ENCODE data around the gene CTBS. TPM values are rescaled to one million over a fixed set of nuclear protein-coding genes. Genes with fewer than 3 reads are reported as not detected.
"Not testable (repeated sequence)": the region's sequence is repeated elsewhere in the genome, so short reads cannot be mapped to it uniquely, and the experiment has no call there.

The CTBS gene
- total RNA-seq, 4 donors from 2014 or later, result 6.9 to 17.0 (median 12.2) TPM

- Histone ChIP-seq H3K27ac (no peak overlapping the region), H3K36me3 (no peaks in the 10 kb centered on the region), H3K27me3 (no peaks in the 10 kb centered on the region), H3K4me1 (peaks cover 0 to 13% (median 2%) of the 10 kb centered on the region in 3 donors), H3K9me3 (peaks cover 0 to 9% (median 0%) of the 10 kb centered on the region in 3 donors), H3K4me3 (no peak overlapping the region)
- 93 to 98% methylated on average over 4 of the region's 4 CpGs for WGBS, 2 donors (ENCODE audit: low coverage in 1 of 2)
- TF ChIP-seq CTCF (IDR thresholded peaks at IDR 0.05) (no peak), POLR2A (IDR thresholded peaks at IDR 0.05) (no peak), POLR2AphosphoS5 (IDR thresholded peaks at IDR 0.05) (no peak), EP300 (IDR thresholded peaks at IDR 0.05) (no peak)
- no peak for ATAC-seq
Measured at GRCh38 chr1:84509029-84509428, 65.2 kb downstream of the CTBS start.

DNA sequence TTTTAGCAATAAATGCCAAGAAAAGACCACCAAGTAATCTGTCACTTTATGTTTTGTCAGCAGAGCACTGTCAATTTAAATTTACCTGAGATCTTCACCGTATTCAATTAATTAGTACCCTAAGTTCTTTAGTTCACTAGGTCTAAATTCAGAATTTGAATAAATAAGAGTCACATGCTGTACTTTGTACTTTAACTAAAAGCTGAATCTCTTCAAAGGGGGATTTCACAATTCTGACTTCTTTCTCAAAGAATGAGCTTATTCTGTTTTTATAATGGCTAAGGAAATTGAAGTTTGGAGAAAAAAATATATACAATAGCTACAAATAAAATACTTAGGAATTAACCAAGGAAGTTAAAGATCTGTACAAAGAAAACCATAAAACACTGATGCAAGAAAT lies 65.7 kb downstream of the CTBS start:
- H3K27ac ChIP-seq, result no peak overlapping the region

GRCh38 chr1:84507887-84508286 lies 66.4 kb downstream of the CTBS start:
- not testable (repeated sequence) for H3K4me3 ChIP-seq, ATAC-seq, H3K27me3 ChIP-seq, H3K27ac ChIP-seq, H3K36me3 ChIP-seq, H3K9me3 ChIP-seq
- peaks cover 7 to 24% (median 14%) of the 10 kb centered on the region in 3 donors for H3K4me1 ChIP-seq
- WGBS, 2 donors (ENCODE audit: low coverage in 1 of 2), result 86 to 93% methylated on average over 1 to 11 of the region's 14 CpGs

More for the DNA sequence above, 65.7 kb downstream of the CTBS start:
- H3K9me3 ChIP-seq, result peaks cover 0 to 9% (median 0%) of the 10 kb centered on the region in 3 donors
- 100% methylated on average over 1 of the region's 1 CpG for WGBS, 2 donors (ENCODE audit: low coverage in 1 of 2)
- H3K4me1 ChIP-seq, result peaks cover under 1 to 18% (median 8%) of the 10 kb centered on the region in 3 donors
- ATAC-seq, result no peak
- no peaks in the 10 kb centered on the region for H3K27me3 ChIP-seq
- no peak overlapping the region for H3K4me3 ChIP-seq
- no peak for TF ChIP-seq POLR2AphosphoS5 (IDR thresholded peaks at IDR 0.05)
- H3K36me3 ChIP-seq, result no peaks in the 10 kb centered on the region

DNA sequence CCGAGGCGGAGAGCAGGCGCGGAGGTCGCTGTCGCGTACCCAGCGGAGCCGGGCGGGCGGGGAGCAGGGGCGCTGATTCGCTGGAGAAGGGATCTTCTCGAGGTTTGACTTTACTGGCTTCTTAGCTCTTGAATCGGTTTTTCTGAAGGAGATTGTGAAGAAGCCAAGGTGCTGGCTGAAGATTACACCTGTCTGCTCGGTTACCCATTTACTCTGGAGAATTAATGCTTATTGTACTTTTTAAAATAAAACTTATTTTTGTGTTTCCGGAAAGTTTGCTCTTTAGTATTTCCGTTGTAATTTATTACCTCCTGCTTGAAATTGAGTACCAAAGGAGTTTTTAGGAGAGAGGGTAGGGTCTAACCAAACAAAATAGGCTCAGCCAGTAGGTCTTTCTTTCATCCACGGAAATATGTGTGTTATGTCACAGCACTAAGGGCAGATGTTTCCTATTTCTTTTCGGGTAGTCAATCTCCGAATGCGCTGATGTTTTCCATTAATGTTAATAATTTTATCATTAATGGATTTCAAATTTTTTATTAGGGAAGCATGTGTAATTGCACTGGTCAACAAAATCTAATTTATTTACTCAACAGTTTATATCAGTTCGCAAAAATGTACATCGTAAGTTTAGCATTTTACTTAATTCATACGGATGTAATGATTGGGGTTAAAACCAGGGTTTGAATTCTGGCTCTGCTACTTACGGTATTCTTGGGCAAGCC lies 67.3 kb downstream of the CTBS start:
- TF ChIP-seq CTCF (IDR thresholded peaks at IDR 0.05) (no peak), EP300 (IDR thresholded peaks at IDR 0.05) (no peak), POLR2AphosphoS5 (IDR thresholded peaks at IDR 0.05) (no peak), POLR2A (IDR thresholded peaks at IDR 0.05) (no peak)
- 17 to 30% methylated on average over 14 to 24 of the region's 26 CpGs for WGBS, 2 donors (ENCODE audit: low coverage in 1 of 2)
- H3K36me3 ChIP-seq, result no peaks in the 10 kb centered on the region

DNA sequence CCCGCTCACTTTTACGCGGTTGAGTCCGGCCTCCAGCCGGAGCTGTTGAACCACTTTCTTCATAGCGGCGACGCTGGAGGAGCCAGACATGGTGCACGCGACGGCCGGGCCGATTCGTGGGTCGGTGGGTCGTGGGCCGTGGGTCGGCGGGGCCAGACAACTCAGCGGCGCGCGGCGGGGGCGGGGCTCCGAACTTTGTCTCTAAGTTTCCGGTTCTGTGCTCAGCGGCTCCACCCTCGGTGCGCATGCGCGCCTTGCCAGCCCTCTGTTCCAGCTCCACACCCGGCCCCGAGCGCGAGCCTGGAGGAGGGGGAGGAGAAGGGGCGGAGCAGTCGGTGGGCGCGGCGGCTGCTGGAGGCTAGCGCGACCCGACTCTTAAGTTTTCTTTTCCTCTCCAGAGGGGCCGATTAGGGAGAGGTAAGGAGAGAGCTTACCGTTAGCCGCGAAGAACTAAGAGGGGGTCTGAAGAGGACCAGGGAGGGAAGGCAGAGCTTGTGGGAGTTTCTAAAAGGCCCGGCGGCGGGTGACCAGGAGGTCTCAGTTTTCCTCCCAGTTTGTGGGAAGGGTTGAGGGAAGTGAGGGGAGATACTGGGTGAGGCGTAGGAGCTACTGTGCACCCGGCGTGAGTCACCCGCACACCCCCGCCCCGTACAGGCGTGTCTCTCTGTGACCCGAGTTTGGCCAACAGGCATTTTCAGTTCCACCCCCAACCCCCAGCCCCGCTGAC lies 68.1 kb downstream of the CTBS start, which contains the start of the genes GNG5 and SPATA1:
GNG5 (minus strand) TSS at position 580 of the 727 bp plus-strand sequence; CDS start at position 90, 490 bp downstream.
SPATA1 (plus strand) TSS at position 385 of the 727 bp plus-strand sequence. CDS start 9,974 bp downstream, outside the sequence.
- H3K27ac ChIP-seq, result peak within 1 kb of the TSS; percentile 89 to 97 (median 90)
- no peaks in the 10 kb centered on the region for H3K27me3 ChIP-seq
- 0% methylated on average over 7 of the region's 60 CpGs; no CpG with 5 or more reads in 1 of the 2 donors for WGBS, 2 donors (ENCODE audit: low coverage in 1 of 2)
- TF ChIP-seq POLR2AphosphoS5 (IDR thresholded peaks at IDR 0.05) (peak; percentile 83), EP300 (IDR thresholded peaks at IDR 0.05) (no peak), CTCF (IDR thresholded peaks at IDR 0.05) (no peak), POLR2A (IDR thresholded peaks at IDR 0.05) (peak; percentile 63 to 78)
- peaks cover 7 to 41% (median 19%) of the 10 kb centered on the region in 3 donors for H3K4me1 ChIP-seq
- H3K4me3 ChIP-seq, result peak within 1 kb of the TSS; percentile 80 to 81
- H3K36me3 ChIP-seq, result peaks cover 0 to 5% of the 10 kb centered on the region in 2 donors
- H3K9me3 ChIP-seq, result peaks cover 0 to 9% (median 0%) of the 10 kb centered on the region in 3 donors
- peak; percentile 97 for ATAC-seq

More for the DNA sequence above, 67.3 kb downstream of the CTBS start:
- Histone ChIP-seq H3K4me3 (peak overlapping the region; percentile 80 to 81), H3K9me3 (peaks cover 0 to 9% (median 0%) of the 10 kb centered on the region in 3 donors), H3K4me1 (peaks cover 7 to 34% (median 19%) of the 10 kb centered on the region in 3 donors), H3K27ac (peak overlapping the region; percentile 89 to 97 (median 90)), H3K27me3 (no peaks in the 10 kb centered on the region)
- no peak for ATAC-seq

Data from gastroesophageal sphincter (tissue), 4 donors.